ENCODE data around the gene NOTCH1. TPM values are rescaled to one million over a fixed set of nuclear protein-coding genes. Genes with fewer than 3 reads are reported as not detected.

The NOTCH1 gene
- total and polyA plus RNA-seq, 12 donors, result 0.81 to 31.5 (median 24.0) TPM

- WGBS, 4 donors, result 63 to 75% (median 74%) methylated on average over 13 to 14 of the region's 14 CpGs
- intact Hi-C loops (cut with DNase I), result no loop called here
- H3K4me3 ChIP-seq, result no peak overlapping the region
- H3K36me3 ChIP-seq (replicated peaks in 1 of 2), result no peaks in the 10 kb centered on the region
- TF ChIP-seq POLR2A (IDR thresholded peaks at IDR 0.05) (no peak), CTCF (IDR thresholded peaks at IDR 0.05) (peak in 1 of 6 experiments; percentile 6)
- no peak for DNase-seq
- no peaks in the 10 kb centered on the region for H3K27me3 ChIP-seq
- H3K9me3 ChIP-seq (replicated peaks in 1 of 3), result no peaks in the 10 kb centered on the region
- no peak overlapping the region for H3K27ac ChIP-seq
- peaks cover 12 to 25% of the 10 kb centered on the region in 2 donors for H3K4me1 ChIP-seq (replicated peaks in 1 of 2)
Measured at GRCh38 chr9:136571531-136571930, 25.7 kb upstream of the NOTCH1 start.

DNA sequence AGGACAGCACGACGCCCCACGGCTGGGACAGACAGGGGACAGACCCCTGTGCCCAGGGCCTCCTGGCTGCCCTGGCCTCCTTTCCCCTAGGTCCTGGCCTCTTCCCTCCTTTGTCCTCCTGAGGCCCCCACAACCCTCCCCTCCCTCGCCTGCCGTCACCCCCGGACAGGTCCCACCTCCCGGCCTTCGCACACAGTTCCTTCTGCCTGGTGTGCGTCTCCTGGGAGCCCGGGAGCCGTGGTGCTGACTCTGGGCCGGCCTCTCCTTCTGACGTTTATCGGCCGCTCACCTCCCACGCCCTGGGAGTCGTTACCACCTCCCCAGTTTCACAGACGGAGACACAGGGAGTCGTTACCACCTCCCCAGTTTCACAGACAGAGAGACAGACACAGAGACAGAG lies 25.1 kb upstream of the NOTCH1 start:
- 84 to 93% (median 88%) methylated on average over 16 to 19 of the region's 19 CpGs for WGBS, 4 donors

GRCh38 chr9:136570191-136570845 lies 24.5 kb upstream of the NOTCH1 start:
- TF ChIP-seq CTCF (IDR thresholded peaks at IDR 0.05) (no peak), POLR2A (IDR thresholded peaks at IDR 0.05) (no peak)
- Histone ChIP-seq H3K36me3 (replicated peaks in 1 of 2) (no peaks in the 10 kb centered on the region), H3K9me3 (replicated peaks in 1 of 3) (no peaks in the 10 kb centered on the region), H3K27me3 (no peaks in the 10 kb centered on the region), H3K27ac (no peak overlapping the region), H3K4me3 (no peak overlapping the region), H3K4me1 (replicated peaks in 1 of 2) (peaks cover 12 to 34% of the 10 kb centered on the region in 2 donors)
- WGBS, 4 donors, result 81 to 96% (median 91%) methylated on average over 8 to 18 of the region's 18 CpGs
- DNase-seq, result no peak
- intact Hi-C loops (cut with DNase I), result no loop called here

More for the DNA sequence above, 25.1 kb upstream of the NOTCH1 start:
- no peak overlapping the region for H3K27ac ChIP-seq
- H3K27me3 ChIP-seq, result no peaks in the 10 kb centered on the region
- intact Hi-C loops (cut with DNase I), result no loop called here
- H3K9me3 ChIP-seq (replicated peaks in 1 of 3), result no peaks in the 10 kb centered on the region
- H3K4me3 ChIP-seq, result no peak overlapping the region
- peaks cover 12 to 30% of the 10 kb centered on the region in 2 donors for H3K4me1 ChIP-seq (replicated peaks in 1 of 2)
- no peak for DNase-seq
- TF ChIP-seq POLR2A (IDR thresholded peaks at IDR 0.05) (no peak), CTCF (IDR thresholded peaks at IDR 0.05) (no peak)
- no peaks in the 10 kb centered on the region for H3K36me3 ChIP-seq (replicated peaks in 1 of 2)

GRCh38 chr9:136569526-136570148 lies 23.8 kb upstream of the NOTCH1 start:
- no peak overlapping the region for H3K27ac ChIP-seq
- WGBS, 4 donors, result 85 to 94% (median 90%) methylated on average over 9 to 10 of the region's 10 CpGs
- intact Hi-C loops (cut with DNase I), result no loop called here

More at GRCh38 chr9:136569526-136570148, 23.8 kb upstream of the NOTCH1 start:
- H3K9me3 ChIP-seq (replicated peaks in 1 of 3), result no peaks in the 10 kb centered on the region
- H3K4me3 ChIP-seq, result no peak overlapping the region
- H3K36me3 ChIP-seq (replicated peaks in 1 of 2), result no peaks in the 10 kb centered on the region
- DNase-seq, result no peak
- peaks cover 12 to 41% of the 10 kb centered on the region in 2 donors for H3K4me1 ChIP-seq (replicated peaks in 1 of 2)
- TF ChIP-seq POLR2A (IDR thresholded peaks at IDR 0.05) (no peak), CTCF (IDR thresholded peaks at IDR 0.05) (no peak)
- H3K27me3 ChIP-seq, result no peaks in the 10 kb centered on the region

Measured in adrenal gland (tissue), 12 donors.